HepG2 (cell line): ENCODE results near the gene CNPPD1. TPM values are rescaled to one million over a fixed set of nuclear protein-coding genes. Genes with fewer than 3 reads are reported as not detected.

Source experiments
- BHLHE40 ChIP-seq: IDR thresholded peaks from 2 replicates; pipeline ENCODE4 v1.6.1; 2011; ENCODE audit warnings: low read length, improper control_type of control experiment
- ETV5 ChIP-seq: IDR thresholded peaks from 2 replicates; pipeline ENCODE4 v1.6.1; 2018; ENCODE audit warnings: missing biosample characterization, missing genetic modification reagents, inconsistent platforms, borderline replicate concordance
- HDAC6 ChIP-seq: fragments of 200-600 bp; sonication (generic); IDR thresholded peaks from 2 replicates; pipeline ENCODE4 v1.7.0; 2017; ENCODE audit warnings: mild to moderate bottlenecking, antibody characterized with exemption, low read length, low read depth
- HMG20A ChIP-seq: IDR thresholded peaks from 2 replicates; pipeline ENCODE4 v1.6.1; 2016; ENCODE audit warnings: borderline replicate concordance
- IKZF5 ChIP-seq: IDR thresholded peaks from 2 replicates; pipeline ENCODE4 v1.6.1; 2018; ENCODE audit warnings: missing genetic modification reagents, mild to moderate bottlenecking, missing compliant biosample characterization
- NAIF1 ChIP-seq: sonication (generic); formaldehyde crosslinking; IDR thresholded peaks from 2 replicates; pipeline ENCODE4 v1.5.0; 2020; ENCODE audit warnings: mild to moderate bottlenecking, missing genetic modification reagents, borderline replicate concordance
- NCOR1 ChIP-seq: fragments of 200-600 bp; sonication (generic); IDR thresholded peaks from 2 replicates; pipeline ENCODE4 v1.7.0; 2017; ENCODE audit warnings: antibody characterized with exemption, low read length, borderline replicate concordance
- NFIC ChIP-seq: IDR thresholded peaks from 2 replicates; pipeline ENCODE4 v1.6.1; 2012; ENCODE audit warnings: mild to moderate bottlenecking, low read length, inconsistent platforms
- PCBP1 ChIP-seq: fragments of 200-400 bp; formaldehyde crosslinking; IDR thresholded peaks from 2 replicates; pipeline ENCODE4 v1.6.1; 2017; ENCODE audit warnings: mild to moderate bottlenecking, low read depth, low read length, borderline replicate concordance
- SAFB2 ChIP-seq: sonication (generic); formaldehyde crosslinking; IDR thresholded peaks from 2 replicates; pipeline ENCODE4 v1.5.1; 2020; ENCODE audit warnings: missing genetic modification reagents, low read depth, mild to moderate bottlenecking, borderline replicate concordance
- TEAD2 ChIP-seq: sonication (generic); formaldehyde crosslinking; IDR thresholded peaks from 2 replicates; pipeline ENCODE4 v1.9.0; 2021; ENCODE audit warnings: missing genetic modification reagents
- TRIM24 ChIP-seq: sonication (generic); formaldehyde crosslinking; IDR thresholded peaks from 2 replicates; pipeline ENCODE4 v1.8.0; 2022; ENCODE audit warnings: mild to moderate bottlenecking, missing genetic modification reagents
- ZGPAT ChIP-seq: IDR thresholded peaks from 2 replicates; pipeline ENCODE4 v1.6.1; 2016; ENCODE audit warnings: mild to moderate bottlenecking
- ZKSCAN1 ChIP-seq: fragments of 150-350 bp; IDR thresholded peaks from 2 replicates; pipeline ENCODE4 v1.6.1; 2014; ENCODE audit warnings: low read length
- ZNF225 ChIP-seq: sonication (generic); formaldehyde crosslinking; IDR thresholded peaks from 2 replicates; pipeline ENCODE4 v1.4.0; 2020; ENCODE audit warnings: mild to moderate bottlenecking, missing genetic modification reagents
- ZNF350 ChIP-seq: sonication (generic); formaldehyde crosslinking; IDR thresholded peaks from 2 replicates; pipeline ENCODE4 v1.4.0; 2020; ENCODE audit warnings: mild to moderate bottlenecking, low read depth, missing genetic modification reagents, borderline replicate concordance
- ZNF780A ChIP-seq: sonication (generic); formaldehyde crosslinking; IDR thresholded peaks from 2 replicates; pipeline ENCODE4 v1.8.0; 2022; ENCODE audit warnings: mild to moderate bottlenecking, missing genetic modification reagents, moderate library complexity
- ZNF883 ChIP-seq: sonication (generic); formaldehyde crosslinking; IDR thresholded peaks from 2 replicates; pipeline ENCODE4 v1.5.1; 2020; ENCODE audit warnings: mild to moderate bottlenecking, missing genetic modification reagents; ENCODE audit errors: not compliant biosample characterization
- polyA plus RNA-seq, 8 experiments: library from polyadenylated mRNA; depleted of rRNA in 3 of 8; stranded (reverse) in 7 of 8; unstranded in 1 of 8; fragments of >200 nt; fragmentation: Illumina TruSeq in 4 of 8; extraction: Trizol in 4 of 8; gene quantifications; 2 replicates each; pipeline versions ENCODE4 v1.2.1 to v1.2.3, GENCODE V29; 2011 to 2016; ENCODE audit warnings: low read depth in 4 of 8, missing spikeins in 1 of 8, mixed read lengths in 1 of 8; ENCODE audit not compliant: insufficient read depth in 1 of 8
- total RNA-seq, 5 experiments: library from RNA; depleted of rRNA; stranded (reverse); fragments of >200 nt; fragmentation: Illumina TruSeq; extraction: Trizol; gene quantifications; 2 replicates each; pipeline ENCODE4 v1.2.3, GENCODE V29; 2016; ENCODE audit warnings: low read depth in 1 of 5
- TF ChIP-seq, protein P1 (sequence below): IDR thresholded peaks from 2 replicates; pipeline ENCODE4 v1.4.0; 2020; ENCODE audit warnings: mild to moderate bottlenecking, missing genetic modification reagents
- TF ChIP-seq, protein P2 (sequence below): IDR thresholded peaks from 2 replicates; pipeline ENCODE4 v1.6.1; 2016
- TF ChIP-seq, protein P3 (sequence below): sonication (generic); formaldehyde crosslinking; IDR thresholded peaks from 2 replicates; pipeline ENCODE4 v1.8.1; 2023; ENCODE audit warnings: mild to moderate bottlenecking, inconsistent platforms, moderate library complexity, missing genetic modification reagents, borderline replicate concordance

The CNPPD1 gene
- total and polyA plus RNA-seq, 2 of the 13 experiments (the other 11 are each of a cell fraction or from before 2014, with no cell fraction given): 35.5 to 49.4 TPM

GRCh38 chr2:219125225-219125885 lies 51.4 kb downstream of the CNPPD1 start (continued):
- TF ChIP-seq, protein P1, sequence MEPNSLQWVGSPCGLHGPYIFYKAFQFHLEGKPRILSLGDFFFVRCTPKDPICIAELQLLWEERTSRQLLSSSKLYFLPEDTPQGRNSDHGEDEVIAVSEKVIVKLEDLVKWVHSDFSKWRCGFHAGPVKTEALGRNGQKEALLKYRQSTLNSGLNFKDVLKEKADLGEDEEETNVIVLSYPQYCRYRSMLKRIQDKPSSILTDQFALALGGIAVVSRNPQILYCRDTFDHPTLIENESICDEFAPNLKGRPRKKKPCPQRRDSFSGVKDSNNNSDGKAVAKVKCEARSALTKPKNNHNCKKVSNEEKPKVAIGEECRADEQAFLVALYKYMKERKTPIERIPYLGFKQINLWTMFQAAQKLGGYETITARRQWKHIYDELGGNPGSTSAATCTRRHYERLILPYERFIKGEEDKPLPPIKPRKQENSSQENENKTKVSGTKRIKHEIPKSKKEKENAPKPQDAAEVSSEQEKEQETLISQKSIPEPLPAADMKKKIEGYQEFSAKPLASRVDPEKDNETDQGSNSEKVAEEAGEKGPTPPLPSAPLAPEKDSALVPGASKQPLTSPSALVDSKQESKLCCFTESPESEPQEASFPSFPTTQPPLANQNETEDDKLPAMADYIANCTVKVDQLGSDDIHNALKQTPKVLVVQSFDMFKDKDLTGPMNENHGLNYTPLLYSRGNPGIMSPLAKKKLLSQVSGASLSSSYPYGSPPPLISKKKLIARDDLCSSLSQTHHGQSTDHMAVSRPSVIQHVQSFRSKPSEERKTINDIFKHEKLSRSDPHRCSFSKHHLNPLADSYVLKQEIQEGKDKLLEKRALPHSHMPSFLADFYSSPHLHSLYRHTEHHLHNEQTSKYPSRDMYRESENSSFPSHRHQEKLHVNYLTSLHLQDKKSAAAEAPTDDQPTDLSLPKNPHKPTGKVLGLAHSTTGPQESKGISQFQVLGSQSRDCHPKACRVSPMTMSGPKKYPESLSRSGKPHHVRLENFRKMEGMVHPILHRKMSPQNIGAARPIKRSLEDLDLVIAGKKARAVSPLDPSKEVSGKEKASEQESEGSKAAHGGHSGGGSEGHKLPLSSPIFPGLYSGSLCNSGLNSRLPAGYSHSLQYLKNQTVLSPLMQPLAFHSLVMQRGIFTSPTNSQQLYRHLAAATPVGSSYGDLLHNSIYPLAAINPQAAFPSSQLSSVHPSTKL (CRISPR knock-in tag): peak; percentile 53
- no peak for TF ChIP-seq BHLHE40
- TF ChIP-seq HMG20A (CRISPR knock-in tag): peak; percentile 65; the same call in 1 of the 2 replicates
- TF ChIP-seq, protein P2, sequence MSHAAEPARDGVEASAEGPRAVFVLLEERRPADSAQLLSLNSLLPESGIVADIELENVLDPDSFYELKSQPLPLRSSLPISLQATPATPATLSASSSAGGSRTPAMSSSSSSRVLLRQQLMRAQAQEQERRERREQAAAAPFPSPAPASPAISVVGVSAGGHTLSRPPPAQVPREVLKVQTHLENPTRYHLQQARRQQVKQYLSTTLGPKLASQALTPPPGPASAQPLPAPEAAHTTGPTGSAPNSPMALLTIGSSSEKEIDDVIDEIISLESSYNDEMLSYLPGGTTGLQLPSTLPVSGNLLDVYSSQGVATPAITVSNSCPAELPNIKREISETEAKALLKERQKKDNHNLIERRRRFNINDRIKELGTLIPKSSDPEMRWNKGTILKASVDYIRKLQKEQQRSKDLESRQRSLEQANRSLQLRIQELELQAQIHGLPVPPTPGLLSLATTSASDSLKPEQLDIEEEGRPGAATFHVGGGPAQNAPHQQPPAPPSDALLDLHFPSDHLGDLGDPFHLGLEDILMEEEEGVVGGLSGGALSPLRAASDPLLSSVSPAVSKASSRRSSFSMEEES: 0 out of 2 replicates have a peak, but pooled peaks have one; percentile 21
- TF ChIP-seq, protein P3, sequence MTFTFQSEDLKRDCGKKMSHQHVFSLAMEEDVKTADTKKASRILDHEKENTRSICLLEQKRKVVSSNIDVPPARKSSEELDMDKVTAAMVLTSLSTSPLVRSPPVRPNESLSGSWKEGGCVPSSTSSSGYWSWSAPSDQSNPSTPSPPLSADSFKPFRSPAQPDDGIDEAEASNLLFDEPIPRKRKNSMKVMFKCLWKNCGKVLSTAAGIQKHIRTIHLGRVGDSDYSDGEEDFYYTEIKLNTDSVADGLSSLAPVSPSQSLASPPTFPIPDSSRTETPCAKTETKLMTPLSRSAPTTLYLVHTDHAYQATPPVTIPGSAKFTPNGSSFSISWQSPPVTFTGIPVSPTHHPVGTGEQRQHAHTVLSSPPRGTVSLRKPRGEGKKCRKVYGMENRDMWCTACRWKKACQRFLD: no peak
- TF ChIP-seq NAIF1 (CRISPR knock-in tag): no peak
- no peak for TF ChIP-seq SAFB2 (CRISPR knock-in tag)
- no peak for TF ChIP-seq HDAC6
- no peak for TF ChIP-seq ZNF883 (CRISPR knock-in tag)
- TF ChIP-seq NCOR1: no peak
- TF ChIP-seq NFIC: 0 out of 2 replicates have a peak, but pooled peaks have one; percentile 24
- no peak for TF ChIP-seq IKZF5 (CRISPR knock-in tag)
- no peak for TF ChIP-seq TRIM24
- no peak for TF ChIP-seq TEAD2
- TF ChIP-seq ETV5 (CRISPR knock-in tag): 0 out of 2 replicates have a peak, but pooled peaks have one; percentile 22
- peak; percentile 26; the same call in 1 of the 2 replicates for TF ChIP-seq ZNF350 (CRISPR knock-in tag)
- TF ChIP-seq ZGPAT (CRISPR knock-in tag): no peak
- TF ChIP-seq PCBP1: no peak
- no peak for TF ChIP-seq ZNF780A (CRISPR knock-in tag)
- no peak for TF ChIP-seq ZKSCAN1
- no peak for TF ChIP-seq ZNF225 (CRISPR knock-in tag)
